Gastroesophageal sphincter (tissue), 3 donors: ENCODE results near the gene MEF2C.

ENCODE experiments used
- POLR2A ChIP-seq, 2 donors: fragments of 450-650 bp; IDR thresholded peaks; one replicate each; pipeline ENCODE4 v1.6.1; 2017; ENCODE audit warnings: antibody characterized with exemption in 2 of 2, mild to moderate bottlenecking in 2 of 2, moderate library complexity in 1 of 2
- TF ChIP-seq, protein P1 (sequence below), 4 experiments: fragments of 200-600 bp in 2 of 4; fragments of 450-650 bp in 2 of 4; sonication (generic) in 1 of 4; IDR thresholded peaks; one replicate each; pipeline ENCODE4 v1.5.1; 2017 to 2019; ENCODE audit warnings: antibody characterized with exemption in 4 of 4, mild to moderate bottlenecking in 2 of 4, moderate library complexity in 2 of 4

DNA sequence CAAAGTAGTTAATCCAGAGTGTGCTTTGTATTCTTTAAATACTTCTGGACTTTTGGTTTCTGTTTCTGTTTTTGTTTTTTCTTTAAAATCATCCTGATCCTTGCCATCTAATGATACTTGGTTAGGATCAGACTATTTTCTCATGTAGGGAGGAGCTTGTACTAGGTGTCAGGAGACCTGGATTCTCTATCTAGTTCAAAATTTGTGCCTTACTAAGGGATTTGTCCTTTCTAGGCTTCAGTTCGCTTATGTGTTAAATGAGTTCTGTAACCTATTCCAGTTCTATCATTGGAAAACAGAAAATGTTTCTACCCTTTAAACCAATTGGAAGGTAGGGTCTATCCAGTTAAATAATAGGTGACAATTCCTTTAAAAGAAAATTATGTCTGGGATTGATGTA lies 3.3 kb upstream of the MEF2C start:
- no peak for TF ChIP-seq POLR2A (IDR thresholded peaks at IDR 0.05)
- TF ChIP-seq, protein P1, sequence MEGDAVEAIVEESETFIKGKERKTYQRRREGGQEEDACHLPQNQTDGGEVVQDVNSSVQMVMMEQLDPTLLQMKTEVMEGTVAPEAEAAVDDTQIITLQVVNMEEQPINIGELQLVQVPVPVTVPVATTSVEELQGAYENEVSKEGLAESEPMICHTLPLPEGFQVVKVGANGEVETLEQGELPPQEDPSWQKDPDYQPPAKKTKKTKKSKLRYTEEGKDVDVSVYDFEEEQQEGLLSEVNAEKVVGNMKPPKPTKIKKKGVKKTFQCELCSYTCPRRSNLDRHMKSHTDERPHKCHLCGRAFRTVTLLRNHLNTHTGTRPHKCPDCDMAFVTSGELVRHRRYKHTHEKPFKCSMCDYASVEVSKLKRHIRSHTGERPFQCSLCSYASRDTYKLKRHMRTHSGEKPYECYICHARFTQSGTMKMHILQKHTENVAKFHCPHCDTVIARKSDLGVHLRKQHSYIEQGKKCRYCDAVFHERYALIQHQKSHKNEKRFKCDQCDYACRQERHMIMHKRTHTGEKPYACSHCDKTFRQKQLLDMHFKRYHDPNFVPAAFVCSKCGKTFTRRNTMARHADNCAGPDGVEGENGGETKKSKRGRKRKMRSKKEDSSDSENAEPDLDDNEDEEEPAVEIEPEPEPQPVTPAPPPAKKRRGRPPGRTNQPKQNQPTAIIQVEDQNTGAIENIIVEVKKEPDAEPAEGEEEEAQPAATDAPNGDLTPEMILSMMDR (IDR thresholded peaks at IDR 0.05), result no peak
